ENCODE measurements around the gene PRKD2. TPM values are rescaled to one million over a fixed set of nuclear protein-coding genes. Genes with fewer than 3 reads are reported as not detected.

PRKD2 gene
- total RNA-seq, 1 donor from 2014 or later, result 191 TPM

GRCh38 chr19:46741447-46741846, 24.5 kb upstream of the PRKD2 start:
- ATAC-seq (ENCODE audit: low read depth), result no peak
- ChIA-PET CTCF (interaction anchor here (0.6 to 1.1 kb wide), 4 partner anchors 10 to 99 kb away, joined by 3 to 6 read pairs (median 5); no protein-coding TSS in a partner anchor), POLR2A (interaction anchor here (0.6 to 1.2 kb wide), 5 partner anchors 25 to 174 kb away, joined by 3 to 11 read pairs (median 6); partner anchors contain the start of genes PRKD2 and SLC1A5)
- intact Hi-C loops (cut with micrococcal nuclease), result no loop called here
- peaks cover 48% of the 10 kb centered on the region for H3K4me1 Mint-ChIP-seq
- H3K27ac Mint-ChIP-seq, result no peak overlapping the region
- H3K9me3 Mint-ChIP-seq, result no peaks in the 10 kb centered on the region
- no peaks in the 10 kb centered on the region for H3K27me3 Mint-ChIP-seq
- no peak for DNase-seq
- H3K4me3 Mint-ChIP-seq, result no peak overlapping the region
- peaks cover 54% of the 10 kb centered on the region for H3K36me3 Mint-ChIP-seq (ENCODE audit: low read depth)
- TF ChIP-seq CTCF (IDR thresholded peaks at IDR 0.05), result no peak

GRCh38 chr19:46739290-46739771, 22.4 kb upstream of the PRKD2 start:
- Mint-ChIP-seq H3K27ac (no peak overlapping the region), H3K4me3 (no peak overlapping the region), H3K36me3 (ENCODE audit: low read depth) (peaks cover 53% of the 10 kb centered on the region), H3K9me3 (no peaks in the 10 kb centered on the region), H3K4me1 (peaks cover 35% of the 10 kb centered on the region), H3K27me3 (no peaks in the 10 kb centered on the region)
- CTCF ChIA-PET, result no interaction called here
- no peak for DNase-seq
- POLR2A ChIA-PET, result interaction anchor here (0.6 to 0.7 kb wide), 2 partner anchors 14 to 23 kb away, joined by 3 to 4 read pairs; no protein-coding TSS in a partner anchor
- intact Hi-C loops (cut with micrococcal nuclease), result no loop called here
- TF ChIP-seq CTCF (IDR thresholded peaks at IDR 0.05), result no peak
- ATAC-seq (ENCODE audit: low read depth), result no peak

- H3K36me3 Mint-ChIP-seq (ENCODE audit: low read depth), result peaks cover 67% of the 10 kb centered on the region
- H3K4me1 Mint-ChIP-seq, result peaks cover 21% of the 10 kb centered on the region
- ChIA-PET CTCF (interaction anchor here (1.1 kb wide), 1 partner anchor 9 kb away, joined by 4 read pairs; no protein-coding TSS in a partner anchor), POLR2A (interaction anchor here (1.1 kb wide), 1 partner anchor 15 kb away, joined by 3 read pairs; no protein-coding TSS in a partner anchor)
- TF ChIP-seq CTCF (IDR thresholded peaks at IDR 0.05), result no peak
- ATAC-seq (ENCODE audit: low read depth) (no peak), DNase-seq (no peak)
- no peak overlapping the region for H3K4me3 Mint-ChIP-seq
- H3K9me3 Mint-ChIP-seq, result no peaks in the 10 kb centered on the region
- intact Hi-C loops (cut with micrococcal nuclease), result no loop called here
- no peaks in the 10 kb centered on the region for H3K27me3 Mint-ChIP-seq
- no peak overlapping the region for H3K27ac Mint-ChIP-seq
Observed at GRCh38 chr19:46737761-46738171, 20.9 kb upstream of the PRKD2 start.

GRCh38 chr19:46737298-46737654, 20.4 kb upstream of the PRKD2 start:
- H3K4me3 Mint-ChIP-seq, result no peak overlapping the region
- H3K27ac Mint-ChIP-seq, result no peak overlapping the region
- POLR2A ChIA-PET, result interaction anchor here (1.1 kb wide), 1 partner anchor 14 kb away, joined by 3 read pairs; no protein-coding TSS in a partner anchor
- peaks cover 71% of the 10 kb centered on the region for H3K36me3 Mint-ChIP-seq (ENCODE audit: low read depth)
- intact Hi-C loops (cut with micrococcal nuclease), result no loop called here
- ATAC-seq (ENCODE audit: low read depth) (no peak), DNase-seq (no peak)
- H3K9me3 Mint-ChIP-seq, result no peaks in the 10 kb centered on the region
- CTCF ChIA-PET, result interaction anchor here (1.1 kb wide), 1 partner anchor 9 kb away, joined by 4 read pairs; no protein-coding TSS in a partner anchor
- H3K4me1 Mint-ChIP-seq, result peaks cover 19% of the 10 kb centered on the region
- no peaks in the 10 kb centered on the region for H3K27me3 Mint-ChIP-seq
- TF ChIP-seq CTCF (IDR thresholded peaks at IDR 0.05), result no peak

GRCh38 chr19:46736531-46737297, 19.8 kb upstream of the PRKD2 start:
- H3K27me3 Mint-ChIP-seq, result no peaks in the 10 kb centered on the region
- peaks cover 18% of the 10 kb centered on the region for H3K4me1 Mint-ChIP-seq
- H3K9me3 Mint-ChIP-seq, result no peaks in the 10 kb centered on the region
- TF ChIP-seq CTCF (IDR thresholded peaks at IDR 0.05), result no peak
- peaks cover 71% of the 10 kb centered on the region for H3K36me3 Mint-ChIP-seq (ENCODE audit: low read depth)
- intact Hi-C loops (cut with micrococcal nuclease), result no loop called here
- ATAC-seq (ENCODE audit: low read depth) (no peak), DNase-seq (no peak)
- ChIA-PET POLR2A (interaction anchor here (1.1 kb wide), 1 partner anchor 14 kb away, joined by 3 read pairs; no protein-coding TSS in a partner anchor), CTCF (interaction anchor here (1.1 kb wide), 1 partner anchor 8 kb away, joined by 4 read pairs; no protein-coding TSS in a partner anchor)
- no peak overlapping the region for H3K27ac Mint-ChIP-seq
- no peak overlapping the region for H3K4me3 Mint-ChIP-seq

All from activated B cell treated with CpG ODN at 0.5 μM for 24 hours (primary cell).